C4-2B (cell line): ENCODE measurements around the gene PDHX.
A peak's percentile ranks its signal among the peaks of the same experiment; 100 is the strongest.

Source experiments
- H3K27ac ChIP-seq: fragments of 450-650 bp; 2 replicates; pipeline ENCODE4 v1.5.1; 2017
- ZFX ChIP-seq: fragments of 450-650 bp; IDR thresholded peaks from 2 replicates; pipeline ENCODE4 v1.6.1; 2017
- TF ChIP-seq, protein P1 (sequence below): fragments of 450-650 bp; conservative IDR thresholded peaks from 2 replicates; pipeline ENCODE4 v1.5.1; 2017; ENCODE audit warnings: mild to moderate bottlenecking

Gene PDHX

DNA sequence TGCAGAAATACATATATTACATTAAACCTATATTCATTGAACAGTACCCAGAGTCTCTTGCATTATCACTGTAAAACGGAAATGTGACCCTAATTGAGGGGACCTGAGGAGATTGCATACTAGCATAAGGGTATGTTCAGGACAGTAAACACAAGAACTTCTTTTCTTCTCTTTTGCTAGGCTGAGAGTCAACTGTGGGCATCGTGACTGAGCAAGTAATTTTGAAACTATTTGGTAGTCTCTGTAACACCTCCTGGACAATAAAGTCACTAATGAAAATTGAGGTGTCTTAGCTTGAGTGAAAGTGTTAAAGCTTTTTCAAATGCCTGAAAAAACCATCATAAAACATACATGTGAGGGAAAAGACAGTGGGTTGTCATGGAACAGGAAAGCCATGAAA lies 90.9 kb downstream of the PDHX start:
- no peak overlapping the region for H3K27ac ChIP-seq
- no peak for TF ChIP-seq ZFX
- TF ChIP-seq, protein P1, sequence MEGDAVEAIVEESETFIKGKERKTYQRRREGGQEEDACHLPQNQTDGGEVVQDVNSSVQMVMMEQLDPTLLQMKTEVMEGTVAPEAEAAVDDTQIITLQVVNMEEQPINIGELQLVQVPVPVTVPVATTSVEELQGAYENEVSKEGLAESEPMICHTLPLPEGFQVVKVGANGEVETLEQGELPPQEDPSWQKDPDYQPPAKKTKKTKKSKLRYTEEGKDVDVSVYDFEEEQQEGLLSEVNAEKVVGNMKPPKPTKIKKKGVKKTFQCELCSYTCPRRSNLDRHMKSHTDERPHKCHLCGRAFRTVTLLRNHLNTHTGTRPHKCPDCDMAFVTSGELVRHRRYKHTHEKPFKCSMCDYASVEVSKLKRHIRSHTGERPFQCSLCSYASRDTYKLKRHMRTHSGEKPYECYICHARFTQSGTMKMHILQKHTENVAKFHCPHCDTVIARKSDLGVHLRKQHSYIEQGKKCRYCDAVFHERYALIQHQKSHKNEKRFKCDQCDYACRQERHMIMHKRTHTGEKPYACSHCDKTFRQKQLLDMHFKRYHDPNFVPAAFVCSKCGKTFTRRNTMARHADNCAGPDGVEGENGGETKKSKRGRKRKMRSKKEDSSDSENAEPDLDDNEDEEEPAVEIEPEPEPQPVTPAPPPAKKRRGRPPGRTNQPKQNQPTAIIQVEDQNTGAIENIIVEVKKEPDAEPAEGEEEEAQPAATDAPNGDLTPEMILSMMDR: no peak

DNA sequence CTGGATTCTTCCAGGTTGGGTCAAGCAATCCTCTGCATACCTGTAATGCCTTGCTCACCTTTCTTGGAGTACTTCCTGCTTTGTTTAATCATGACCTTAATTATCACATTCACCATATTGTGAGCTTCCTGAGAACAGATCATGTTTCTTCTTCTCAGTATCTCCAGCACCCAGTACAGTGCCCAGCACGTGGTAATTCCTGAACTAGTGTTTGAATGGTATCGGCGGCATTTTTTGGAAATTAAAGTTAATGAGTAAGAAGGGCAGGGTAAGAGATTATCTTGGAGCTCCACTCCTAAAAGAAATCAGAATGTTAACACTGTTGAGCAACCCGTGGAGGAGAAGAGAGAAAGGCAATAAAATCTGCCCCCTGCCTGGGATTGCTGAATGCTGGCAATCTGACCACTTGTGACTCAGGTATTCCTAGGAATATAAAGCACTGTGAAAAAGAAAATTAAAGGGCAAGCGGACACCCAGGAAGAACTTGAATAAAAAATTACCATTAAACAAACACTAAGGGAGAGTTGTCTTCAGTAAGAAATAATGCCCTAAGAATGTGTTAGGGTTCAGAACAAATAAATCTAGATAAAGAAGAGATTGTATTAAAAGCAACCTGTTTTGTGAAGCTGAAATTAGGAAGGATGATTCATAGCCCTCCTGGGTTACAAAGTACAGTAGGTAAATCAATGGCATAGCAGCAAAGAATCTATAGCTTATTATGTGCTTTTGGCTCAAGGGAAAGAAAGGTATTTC lies 92.9 kb downstream of the PDHX start:
- H3K27ac ChIP-seq: peak overlapping the region; percentile 32; the same call in 1 of the 2 replicates
- TF ChIP-seq, protein P1: no peak
- TF ChIP-seq ZFX: no peak

- H3K27ac ChIP-seq: no peak overlapping the region
These were observed 93.5 kb downstream of the PDHX start for GRCh38 chr11:35009944-35010342.

GRCh38 chr11:35010654-35011053 lies 94.2 kb downstream of the PDHX start:
- H3K27ac ChIP-seq: no peak overlapping the region
- TF ChIP-seq ZFX: no peak
- TF ChIP-seq, protein P1: no peak

More at GRCh38 chr11:35009944-35010342, 93.5 kb downstream of the PDHX start:
- no peak for TF ChIP-seq ZFX
- TF ChIP-seq, protein P1: no peak

DNA sequence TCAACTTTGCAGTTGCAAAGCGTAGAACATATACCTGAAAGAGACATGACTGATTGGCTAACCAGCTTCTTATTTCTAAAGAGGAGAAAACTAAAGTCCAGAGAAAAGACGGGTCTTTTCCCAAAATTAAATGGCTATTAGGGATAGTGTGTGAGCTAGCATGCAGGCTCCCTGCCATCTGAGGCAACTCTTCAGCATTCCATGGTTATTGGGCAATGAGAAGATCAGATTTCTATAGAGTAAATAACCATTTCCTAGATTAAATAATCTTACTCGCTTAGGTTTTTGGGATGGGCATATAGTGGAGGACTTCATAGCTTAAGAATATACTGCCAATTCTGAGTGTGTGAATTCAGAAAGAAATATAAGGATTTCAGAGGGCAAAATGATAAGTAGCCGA lies 95.0 kb downstream of the PDHX start:
- no peak overlapping the region for H3K27ac ChIP-seq

DNA sequence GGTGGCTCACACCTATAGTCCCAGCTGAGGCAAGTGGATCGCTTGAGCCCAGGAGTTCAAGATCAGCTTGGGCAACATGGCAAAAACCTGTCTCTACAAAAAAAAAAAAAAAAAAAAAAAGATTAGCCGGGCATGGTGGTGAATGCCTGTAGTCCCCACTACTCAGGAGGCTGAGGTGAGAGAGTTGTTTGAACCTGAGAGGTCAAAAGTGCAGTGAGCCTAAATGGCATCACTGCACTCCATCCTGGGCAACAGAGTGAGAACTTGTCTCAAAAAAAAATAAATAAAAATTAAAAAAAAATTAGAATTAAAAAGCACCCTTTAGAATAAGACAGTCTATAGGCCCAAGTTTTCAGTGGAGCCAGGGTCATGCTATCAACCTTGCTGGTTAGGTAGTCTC lies 95.5 kb downstream of the PDHX start:
- TF ChIP-seq, protein P1: no peak
- no peak for TF ChIP-seq ZFX
- H3K27ac ChIP-seq: no peak overlapping the region

More for the DNA sequence above, 95.0 kb downstream of the PDHX start:
- TF ChIP-seq, protein P1: no peak
- no peak for TF ChIP-seq ZFX

DNA sequence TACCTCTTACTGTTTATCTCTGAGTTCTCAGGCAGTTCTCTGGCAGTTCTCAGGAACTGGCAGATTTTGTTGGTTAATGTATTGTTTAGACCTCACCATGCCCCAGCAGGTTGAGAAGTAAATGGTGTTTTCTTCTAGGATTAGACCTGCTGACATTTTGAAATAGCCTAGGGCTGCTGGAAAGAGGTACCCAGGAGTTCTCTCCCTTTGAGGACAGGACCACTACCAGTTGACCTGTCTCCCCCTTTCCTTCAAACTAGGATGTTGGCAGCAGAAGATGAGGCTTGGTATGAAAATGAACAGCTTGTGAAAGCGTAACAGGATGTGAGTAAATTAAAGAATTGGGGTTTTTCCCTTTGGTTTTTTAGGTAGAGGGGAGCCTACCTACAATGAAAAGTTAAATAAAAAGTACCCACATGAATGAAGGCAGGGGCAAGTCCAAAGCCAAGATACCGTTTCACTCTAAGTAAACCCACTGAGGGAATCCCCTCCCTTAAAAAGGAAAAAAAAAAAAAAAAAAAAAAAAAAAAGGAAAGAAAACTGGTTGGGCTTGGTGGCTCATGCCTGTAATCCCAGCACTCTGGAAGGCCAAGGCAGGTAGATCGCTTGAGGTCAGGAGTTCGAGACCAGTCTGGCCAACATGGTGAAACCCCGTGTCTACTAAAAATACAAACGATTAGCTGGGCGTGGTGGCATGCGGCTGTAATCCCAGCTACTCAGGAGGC lies 96.2 kb downstream of the PDHX start:
- H3K27ac ChIP-seq: no peak overlapping the region

More for the DNA sequence above, 96.2 kb downstream of the PDHX start:
- no peak for TF ChIP-seq ZFX
- TF ChIP-seq, protein P1: no peak
